Fibroblast of lung (primary cell): Measurements from ENCODE around the gene WDR90. TPM values are rescaled to one million over a fixed set of nuclear protein-coding genes. Genes with fewer than 3 reads are reported as not detected.

Experiments used
- DNase-seq, 2 donors: peaks; one replicate each; pipeline versions ENCODE4 v3.0.0 to v3.0.0-alpha.2; 2010; ENCODE audit warnings: low read depth in 2 of 2
- H2AFZ ChIP-seq: 2 replicates; pipeline ENCODE4 v1.5.1; 2012; ENCODE audit warnings: low read length, control low read depth, inconsistent platforms
- H3K27ac ChIP-seq: 2 replicates; pipeline ENCODE4 v1.5.1; 2011; ENCODE audit warnings: low read length, control low read depth; ENCODE audit not compliant: insufficient read depth
- H3K27me3 ChIP-seq: 2 replicates; pipeline ENCODE4 v1.5.1; 2011; ENCODE audit warnings: mild to moderate bottlenecking, low read length; ENCODE audit not compliant: control insufficient read depth, insufficient read depth
- H3K36me3 ChIP-seq: 2 replicates; pipeline ENCODE4 v1.5.1; 2011; ENCODE audit warnings: low read length; ENCODE audit not compliant: control insufficient read depth, insufficient read depth
- H3K4me1 ChIP-seq: 2 replicates; pipeline ENCODE4 v1.5.1; 2011; ENCODE audit warnings: low read length; ENCODE audit not compliant: control insufficient read depth, insufficient read depth; ENCODE audit errors: extremely low read depth
- H3K4me2 ChIP-seq: 2 replicates; pipeline ENCODE4 v1.5.1; 2011; ENCODE audit warnings: low read length, control low read depth; ENCODE audit not compliant: insufficient read depth; ENCODE audit errors: extremely low read depth
- H3K4me3 ChIP-seq, 4 experiments: fragments of 200-600 bp in 1 of 4; sonication (generic) in 1 of 4; replicated peaks in 1 of 4; 2 replicates each; pipeline ENCODE4 v1.5.1; 2011 to 2016; ENCODE audit warnings: low read length in 4 of 4, low read depth in 3 of 4, mild to moderate bottlenecking in 3 of 4, control low read depth in 2 of 4, inconsistent platforms in 1 of 4, mixed read lengths in 1 of 4; ENCODE audit not compliant: insufficient read depth in 1 of 4; ENCODE audit errors: control extremely low read depth in 1 of 4
- H3K79me2 ChIP-seq: 2 replicates; pipeline ENCODE4 v1.5.1; 2012; ENCODE audit warnings: mild to moderate bottlenecking, low read length, inconsistent platforms; ENCODE audit not compliant: control insufficient read depth, insufficient read depth
- H3K9ac ChIP-seq: 2 replicates; pipeline ENCODE4 v1.5.1; 2011; ENCODE audit warnings: mild to moderate bottlenecking, low read length, control low read depth; ENCODE audit not compliant: insufficient read depth
- H3K9me3 ChIP-seq: 2 replicates; pipeline ENCODE4 v1.5.1; 2012; ENCODE audit warnings: low read depth, low read length; ENCODE audit not compliant: control insufficient read depth, insufficient read depth
- H4K20me1 ChIP-seq: 2 replicates; pipeline ENCODE4 v1.5.1; 2011; ENCODE audit warnings: low read length; ENCODE audit not compliant: control insufficient read depth, insufficient read depth; ENCODE audit errors: extremely low read depth
- EZH2 ChIP-seq: IDR thresholded peaks from 2 replicates; pipeline ENCODE4 v1.5.1; 2012; ENCODE audit warnings: low read length, control low read depth, mild to moderate bottlenecking; ENCODE audit errors: missing control alignments
- polyA plus RNA-seq, 2 donors: library from polyadenylated mRNA; depleted of rRNA in 1 of 2; stranded (reverse) in 1 of 2; unstranded in 1 of 2; fragments of >200 nt; gene quantifications; 2 replicates each; pipeline ENCODE4 v1.2.1, GENCODE V29; 2011 to 2012; ENCODE audit warnings: missing spikeins in 1 of 2
- total RNA-seq: library from RNA; depleted of rRNA; stranded (reverse); fragments of >200 nt; gene quantifications from 2 replicates; pipeline ENCODE4 v1.2.1, GENCODE V29; 2014
- TF ChIP-seq, protein P1 (sequence below), 2 donors: IDR thresholded peaks in 1 of 2; conservative IDR thresholded peaks in 1 of 2; 1 replicate in 1 of 2; 2 replicates in 1 of 2; pipeline ENCODE4 v1.5.1; 2011 to 2012; ENCODE audit warnings: low read length in 2 of 2, control low read depth in 1 of 2, inconsistent platforms in 1 of 2, low read depth in 1 of 2, mild to moderate bottlenecking in 1 of 2

The WDR90 gene
- total and polyA plus RNA-seq, 2 donors (not counting 1 experiment from before 2014, with no cell fraction given), result 2.9 to 4.8 TPM

DNA sequence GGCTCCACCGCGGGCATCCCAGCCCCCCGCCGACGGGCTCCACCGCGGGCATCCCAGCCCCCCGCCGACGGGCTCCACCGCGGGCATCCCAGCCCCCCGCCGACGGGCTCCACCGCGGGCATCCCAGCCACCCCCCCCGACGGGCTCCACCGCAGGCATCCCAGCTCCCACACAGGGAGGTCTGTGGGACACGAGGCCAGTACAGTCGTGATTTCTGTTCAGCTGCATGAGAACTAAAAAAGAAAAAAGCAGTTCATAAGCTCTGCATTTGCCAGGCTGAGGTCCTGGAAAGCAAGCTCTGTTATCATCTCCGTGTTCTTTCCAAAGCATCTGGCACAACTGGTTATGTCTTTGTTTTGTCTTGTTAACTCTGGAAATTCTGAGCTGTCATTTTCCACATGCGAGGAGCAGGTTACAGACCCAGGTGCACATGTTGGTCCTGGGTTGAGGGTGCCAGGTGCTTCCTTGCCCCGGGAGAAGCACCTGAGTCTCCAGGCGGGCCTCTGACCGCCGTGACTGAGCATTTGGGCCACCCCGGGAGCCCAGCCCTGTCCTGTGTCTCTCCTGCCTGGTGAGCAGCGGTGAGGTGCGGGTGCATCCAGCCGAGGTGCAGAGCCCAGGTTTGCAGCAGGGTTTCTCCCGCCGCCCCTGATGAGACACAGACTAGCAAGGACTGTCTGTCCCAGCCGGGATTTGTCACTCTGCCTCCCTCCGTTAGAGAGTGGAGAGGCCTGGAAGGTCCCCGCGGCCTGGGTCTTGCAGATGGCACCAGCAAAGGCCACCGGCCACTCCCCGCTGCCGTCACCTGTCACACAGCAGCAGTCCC is 28.3 kb upstream of the WDR90 start:
- TF ChIP-seq, protein P1, sequence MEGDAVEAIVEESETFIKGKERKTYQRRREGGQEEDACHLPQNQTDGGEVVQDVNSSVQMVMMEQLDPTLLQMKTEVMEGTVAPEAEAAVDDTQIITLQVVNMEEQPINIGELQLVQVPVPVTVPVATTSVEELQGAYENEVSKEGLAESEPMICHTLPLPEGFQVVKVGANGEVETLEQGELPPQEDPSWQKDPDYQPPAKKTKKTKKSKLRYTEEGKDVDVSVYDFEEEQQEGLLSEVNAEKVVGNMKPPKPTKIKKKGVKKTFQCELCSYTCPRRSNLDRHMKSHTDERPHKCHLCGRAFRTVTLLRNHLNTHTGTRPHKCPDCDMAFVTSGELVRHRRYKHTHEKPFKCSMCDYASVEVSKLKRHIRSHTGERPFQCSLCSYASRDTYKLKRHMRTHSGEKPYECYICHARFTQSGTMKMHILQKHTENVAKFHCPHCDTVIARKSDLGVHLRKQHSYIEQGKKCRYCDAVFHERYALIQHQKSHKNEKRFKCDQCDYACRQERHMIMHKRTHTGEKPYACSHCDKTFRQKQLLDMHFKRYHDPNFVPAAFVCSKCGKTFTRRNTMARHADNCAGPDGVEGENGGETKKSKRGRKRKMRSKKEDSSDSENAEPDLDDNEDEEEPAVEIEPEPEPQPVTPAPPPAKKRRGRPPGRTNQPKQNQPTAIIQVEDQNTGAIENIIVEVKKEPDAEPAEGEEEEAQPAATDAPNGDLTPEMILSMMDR (conservative IDR thresholded peaks at IDR 0.05 in 1 of 2, IDR thresholded peaks at IDR 0.05 in 1 of 2; ENCODE audit: low read depth in 1 of 2, low read length in 2 of 2), result no peak
- Histone ChIP-seq H4K20me1 (no peaks in the 10 kb centered on the region), H3K79me2 (no peaks in the 10 kb centered on the region), H3K4me2 (no peak overlapping the region), H3K9me3 (no peaks in the 10 kb centered on the region), H3K9ac (no peak overlapping the region), H3K36me3 (no peaks in the 10 kb centered on the region), H3K27me3 (no peaks in the 10 kb centered on the region), H2AFZ (no peak overlapping the region), H3K4me1 (peaks cover 6% of the 10 kb centered on the region), H3K4me3 (no peak overlapping the region), H3K27ac (no peak overlapping the region)
- DNase-seq, result no peak

GRCh38 chr16:621526-622105 is 27.5 kb upstream of the WDR90 start:
- Histone ChIP-seq H3K9ac (no peak overlapping the region), H3K36me3 (peaks cover 2% of the 10 kb centered on the region), H2AFZ (no peak overlapping the region), H3K27ac (peak overlapping the region; percentile 14), H3K9me3 (no peaks in the 10 kb centered on the region), H4K20me1 (no peaks in the 10 kb centered on the region), H3K79me2 (no peaks in the 10 kb centered on the region), H3K4me2 (no peak overlapping the region), H3K4me3 (no peak overlapping the region), H3K4me1 (peaks cover 8% of the 10 kb centered on the region), H3K27me3 (no peaks in the 10 kb centered on the region)
- no peak for DNase-seq
- no peak for TF ChIP-seq EZH2
- TF ChIP-seq, protein P1 (conservative IDR thresholded peaks at IDR 0.05 in 1 of 2, IDR thresholded peaks at IDR 0.05 in 1 of 2; ENCODE audit: low read depth in 1 of 2, low read length in 2 of 2), result no peak

DNA sequence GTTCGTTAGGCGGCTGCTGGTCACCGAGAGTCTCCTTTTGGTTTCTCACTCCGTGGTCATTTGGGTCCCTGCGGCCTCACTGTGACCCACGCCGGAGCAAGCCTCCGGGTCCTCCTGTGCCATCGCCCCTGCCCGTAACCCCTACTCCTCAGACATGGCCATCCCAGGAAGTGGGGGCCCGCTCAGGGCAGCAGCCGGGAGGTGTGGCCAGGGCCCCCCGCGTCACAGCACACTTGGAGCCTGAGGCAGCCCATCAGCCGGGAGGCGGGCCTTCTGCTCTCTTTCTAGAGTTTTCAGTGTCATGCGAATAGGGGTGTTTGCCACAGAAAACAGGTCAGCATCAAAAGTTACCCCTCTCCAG is 26.3 kb upstream of the WDR90 start:
- Histone ChIP-seq H3K4me1 (peaks cover 8% of the 10 kb centered on the region), H3K4me3 (no peak overlapping the region), H3K79me2 (no peaks in the 10 kb centered on the region), H2AFZ (no peak overlapping the region), H3K9ac (peak overlapping the region; percentile 30), H3K36me3 (peaks cover 2% of the 10 kb centered on the region), H3K4me2 (no peak overlapping the region), H3K27ac (peak overlapping the region; percentile 71), H3K9me3 (no peaks in the 10 kb centered on the region), H3K27me3 (no peaks in the 10 kb centered on the region), H4K20me1 (no peaks in the 10 kb centered on the region)
- TF ChIP-seq, protein P1 (conservative IDR thresholded peaks at IDR 0.05 in 1 of 2, IDR thresholded peaks at IDR 0.05 in 1 of 2; ENCODE audit: low read depth in 1 of 2, low read length in 2 of 2), result no peak
- no peak for TF ChIP-seq EZH2
- DNase-seq, result no peak
